Activated CD4-positive, alpha-beta T cell treated with anti-CD3 and anti-CD28 coated beads, Interleukin-2, amount 10 ng/mL, durations not matched to agents 7 days and 5 days (primary cell): ENCODE measurements around the gene MYO5B. TPM values are rescaled to one million over a fixed set of nuclear protein-coding genes. Genes with fewer than 3 reads are reported as not detected.
"Not testable (repeated sequence)": the region's sequence is repeated elsewhere in the genome, so short reads cannot be mapped to it uniquely, and the experiment has no call there.

Experiments
- CTCF ChIA-PET: fragments of 350-600 bp; sonication (Branson Sonifier 250); formaldehyde crosslinking; loops from one replicate; lab custom pipeline; 2021; ENCODE audit warnings: antibody characterized with exemption; lab: Charles Lee
- POLR2A ChIA-PET: fragments of 350-600 bp; sonication (Branson Sonifier 250); formaldehyde crosslinking; loops from one replicate; lab custom pipeline; 2021; ENCODE audit warnings: antibody characterized with exemption; lab: Charles Lee
- DNase-seq: peaks from one replicate; pipeline ENCODE4 v3.0.0-alpha.2; 2020
- H3K27ac Mint-ChIP-seq: one replicate; pipeline ENCODE4 v1.8.0; 2021; ENCODE audit warnings: mild to moderate bottlenecking, moderate library complexity, mixed read lengths
- H3K27me3 Mint-ChIP-seq: one replicate; pipeline ENCODE4 v1.8.0; 2021; ENCODE audit warnings: mixed read lengths
- H3K36me3 Mint-ChIP-seq: one replicate; pipeline ENCODE4 v1.8.0; 2021; ENCODE audit warnings: low read depth, mixed read lengths
- H3K4me1 Mint-ChIP-seq: one replicate; pipeline ENCODE4 v1.8.0; 2021; ENCODE audit warnings: mixed read lengths
- H3K4me3 Mint-ChIP-seq: one replicate; pipeline ENCODE4 v1.8.0; 2021; ENCODE audit warnings: mild to moderate bottlenecking, moderate library complexity, mixed read lengths
- H3K9me3 Mint-ChIP-seq: one replicate; pipeline ENCODE4 v1.8.0; 2021; ENCODE audit warnings: mixed read lengths
- total RNA-seq, 2 experiments: library from RNA; stranded (reverse); gene quantifications; one replicate each; pipeline ENCODE4 v1.2.3, GENCODE V29; 2021

The MYO5B gene
- total RNA-seq, 2 experiments from 2014 or later, result 0.12 TPM; not detected in 1

DNA sequence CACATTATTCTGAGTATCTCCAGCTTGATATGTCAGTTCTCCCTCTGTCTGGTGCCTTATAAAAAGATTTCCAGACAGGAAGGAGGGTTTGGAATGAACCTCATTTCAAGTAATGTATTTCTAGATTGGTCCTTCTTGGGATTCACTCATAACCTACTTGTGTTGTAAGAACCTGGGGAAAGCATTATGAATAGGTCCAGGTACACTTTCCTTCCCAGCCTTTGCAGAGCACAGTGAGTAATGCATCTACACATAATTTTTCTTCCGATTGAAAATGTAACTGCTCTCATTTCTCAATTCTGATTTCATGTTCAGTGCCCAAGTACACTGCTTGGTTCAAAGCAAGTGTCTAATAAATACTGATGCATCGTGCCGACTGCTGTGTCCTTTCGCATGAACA lies 356.6 kb downstream of the MYO5B start:
- ChIA-PET POLR2A (no interaction called here), CTCF (no interaction called here)
- H3K36me3 Mint-ChIP-seq, result no peaks in the 10 kb centered on the region
- DNase-seq, result no peak
- H3K4me3 Mint-ChIP-seq, result no peak overlapping the region
- H3K4me1 Mint-ChIP-seq, result no peaks in the 10 kb centered on the region
- H3K27me3 Mint-ChIP-seq, result no peaks in the 10 kb centered on the region
- H3K27ac Mint-ChIP-seq, result no peak overlapping the region
- H3K9me3 Mint-ChIP-seq, result no peaks in the 10 kb centered on the region

DNA sequence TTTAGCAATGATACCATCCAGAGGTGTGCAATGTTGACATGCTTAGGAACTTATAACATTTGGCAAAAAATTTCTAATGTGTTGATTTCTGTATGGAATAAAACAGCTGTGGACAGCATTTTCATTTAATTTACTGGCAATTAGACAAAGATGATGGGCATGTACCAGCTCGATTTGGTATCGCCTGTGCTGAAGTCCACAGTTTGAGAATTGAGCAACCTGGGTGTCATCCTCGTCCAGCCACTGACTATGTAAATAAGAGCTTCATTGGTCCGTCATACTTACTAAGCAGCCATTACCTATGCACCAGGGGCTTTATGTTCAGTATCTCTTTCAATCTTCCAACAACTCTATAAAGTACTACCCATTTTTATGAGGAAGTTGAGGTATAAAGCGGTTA lies 357.1 kb downstream of the MYO5B start:
- ChIA-PET POLR2A (no interaction called here), CTCF (interaction anchor here (1.2 kb wide), 1 partner anchor 14 kb away, joined by 3 read pairs; no protein-coding TSS in a partner anchor)
- Mint-ChIP-seq H3K4me1 (no peaks in the 10 kb centered on the region), H3K4me3 (no peak overlapping the region), H3K27me3 (no peaks in the 10 kb centered on the region), H3K27ac (no peak overlapping the region), H3K9me3 (no peaks in the 10 kb centered on the region), H3K36me3 (no peaks in the 10 kb centered on the region)
- no peak for DNase-seq

DNA sequence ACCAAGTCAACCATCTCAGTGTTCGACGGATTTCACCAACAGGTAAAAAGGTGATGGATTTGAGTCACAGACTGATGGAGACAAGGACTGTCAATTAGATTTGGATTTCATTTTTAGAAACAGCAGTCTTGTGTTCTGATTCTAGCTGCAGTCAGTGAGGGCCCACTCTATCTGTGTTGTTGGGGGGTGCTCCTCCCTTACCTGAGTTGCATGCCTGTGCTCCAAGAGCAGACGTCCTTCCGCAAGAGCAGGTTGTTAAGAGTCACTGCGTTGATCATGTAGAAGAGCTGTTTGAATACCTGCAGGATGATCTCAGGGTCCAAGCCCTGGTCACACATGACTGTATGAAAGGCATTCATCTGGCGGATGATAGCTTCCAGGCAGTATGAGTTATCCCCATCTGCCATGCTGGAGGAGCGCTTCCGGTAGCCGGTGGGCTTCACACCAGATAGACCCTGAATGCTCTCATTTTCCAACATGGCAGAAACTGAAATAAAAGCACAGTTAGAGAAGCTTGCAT lies 357.6 kb downstream of the MYO5B start:
- H3K4me1 Mint-ChIP-seq, H3K4me3 Mint-ChIP-seq, H3K27me3 Mint-ChIP-seq, DNase-seq, POLR2A ChIA-PET, H3K36me3 Mint-ChIP-seq, H3K9me3 Mint-ChIP-seq, H3K27ac Mint-ChIP-seq: not testable (repeated sequence)
- CTCF ChIA-PET, result interaction anchor here (1.2 kb wide), 1 partner anchor 14 kb away, joined by 3 read pairs; no protein-coding TSS in a partner anchor

DNA sequence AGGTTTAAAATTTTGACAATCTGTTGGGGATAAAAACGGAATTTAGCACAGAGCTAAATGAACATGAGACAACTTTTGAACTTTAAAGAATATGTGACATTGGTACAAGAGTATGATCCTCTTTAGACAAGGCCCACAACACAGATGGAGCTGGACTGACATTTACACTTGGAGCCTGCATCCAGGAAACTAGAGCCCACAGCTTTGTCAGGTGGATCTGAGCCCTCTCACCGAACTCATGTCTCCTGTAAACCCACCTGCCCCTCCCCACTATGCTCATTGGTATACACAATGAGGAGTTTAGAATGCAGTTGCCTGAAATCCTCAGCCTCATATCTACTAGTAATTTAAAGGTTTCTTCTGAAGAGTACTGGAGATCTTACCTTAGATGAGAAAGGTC lies 359.5 kb downstream of the MYO5B start:
- Mint-ChIP-seq H3K4me3 (no peak overlapping the region), H3K27me3 (no peaks in the 10 kb centered on the region), H3K4me1 (no peaks in the 10 kb centered on the region), H3K36me3 (no peaks in the 10 kb centered on the region), H3K27ac (no peak overlapping the region), H3K9me3 (peaks cover 4% of the 10 kb centered on the region)
- CTCF ChIA-PET, result no interaction called here
- no peak for DNase-seq
- POLR2A ChIA-PET, result no interaction called here

DNA sequence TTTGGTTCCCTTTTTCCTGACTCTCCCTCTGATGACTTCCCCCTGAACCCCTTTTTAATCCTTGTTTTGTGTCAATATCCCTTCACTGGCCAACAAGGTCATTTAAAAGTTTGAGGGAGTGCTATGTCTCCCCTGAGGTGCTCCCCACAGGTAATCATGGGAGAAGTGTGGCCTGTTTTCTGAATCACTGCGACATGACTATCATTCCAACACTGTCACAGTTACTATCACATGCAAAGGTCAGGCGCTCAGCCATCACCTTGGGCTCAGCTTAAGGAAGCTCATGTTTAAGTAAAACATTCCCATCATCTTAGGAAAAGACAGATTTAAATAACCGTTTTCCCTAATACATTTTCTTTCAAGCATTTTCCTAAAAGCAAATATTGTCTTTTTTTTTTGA lies 360.7 kb downstream of the MYO5B start:
- Mint-ChIP-seq H3K4me3 (no peak overlapping the region), H3K4me1 (peaks cover 2% of the 10 kb centered on the region), H3K27ac (no peak overlapping the region), H3K27me3 (peaks cover 3% of the 10 kb centered on the region), H3K36me3 (peaks cover 6% of the 10 kb centered on the region), H3K9me3 (peaks cover 10% of the 10 kb centered on the region)
- CTCF ChIA-PET, result interaction anchor here (1.0 kb wide), 1 partner anchor 26 kb away, joined by 3 read pairs; no protein-coding TSS in a partner anchor
- DNase-seq, result no peak
- POLR2A ChIA-PET, result interaction anchor here (0.6 kb wide), 1 partner anchor 44 kb away, joined by 9 read pairs; no protein-coding TSS in a partner anchor

DNA sequence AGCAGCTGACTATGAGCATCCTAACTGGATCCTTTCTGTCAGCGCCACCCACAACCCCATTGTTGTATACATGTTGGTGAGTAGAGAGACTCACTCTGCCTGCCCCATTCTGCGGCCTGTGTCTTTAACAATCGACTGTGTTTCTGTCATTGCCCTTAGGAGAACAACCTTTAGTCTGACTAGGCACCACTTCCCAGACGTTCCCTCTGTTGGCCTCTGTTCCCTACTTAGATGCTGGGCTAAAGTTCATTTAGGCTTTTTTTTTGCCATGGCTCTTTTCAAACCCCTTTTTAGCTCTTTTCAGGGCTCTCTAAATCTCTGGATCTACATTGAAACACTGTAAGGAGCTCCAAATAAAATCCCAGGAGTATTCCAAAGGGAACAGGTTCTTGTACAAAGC lies 361.1 kb downstream of the MYO5B start:
- peaks cover 2% of the 10 kb centered on the region for H3K4me1 Mint-ChIP-seq
- ChIA-PET POLR2A (interaction anchor here (0.6 kb wide), 1 partner anchor 43 kb away, joined by 9 read pairs; no protein-coding TSS in a partner anchor), CTCF (interaction anchor here (1.0 kb wide), 1 partner anchor 26 kb away, joined by 3 read pairs; no protein-coding TSS in a partner anchor)
- H3K9me3 Mint-ChIP-seq, result peaks cover 11% of the 10 kb centered on the region
- no peak for DNase-seq
- H3K4me3 Mint-ChIP-seq, result no peak overlapping the region
- H3K27me3 Mint-ChIP-seq, result peaks cover 3% of the 10 kb centered on the region
- no peak overlapping the region for H3K27ac Mint-ChIP-seq
- peaks cover 9% of the 10 kb centered on the region for H3K36me3 Mint-ChIP-seq

DNA sequence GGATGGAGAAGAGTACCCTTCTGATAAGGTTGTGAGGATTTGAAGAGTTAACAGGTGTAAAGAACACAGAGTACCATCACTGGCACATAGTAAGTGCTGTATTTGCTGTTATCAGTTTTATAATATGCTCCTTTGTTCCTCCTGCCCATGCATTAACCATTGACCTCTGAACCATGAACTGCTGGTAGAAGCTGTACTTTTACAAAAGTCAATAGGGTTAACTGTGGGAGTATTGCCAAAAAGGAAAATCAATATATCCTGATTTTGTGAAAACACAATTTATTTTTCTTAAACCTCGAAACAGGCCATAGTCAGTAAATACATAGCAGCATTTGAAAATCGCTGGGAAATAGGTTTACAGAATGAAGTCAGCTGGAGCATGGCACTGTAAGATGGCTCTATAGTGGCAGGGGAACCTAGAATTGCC lies 362.7 kb downstream of the MYO5B start:
- ChIA-PET POLR2A (no interaction called here), CTCF (interaction anchor here (1.5 kb wide), 1 partner anchor 16 kb away, joined by 3 read pairs; no protein-coding TSS in a partner anchor)
- peaks cover 2% of the 10 kb centered on the region for H3K4me1 Mint-ChIP-seq
- no peak overlapping the region for H3K27ac Mint-ChIP-seq
- peaks cover 9% of the 10 kb centered on the region for H3K27me3 Mint-ChIP-seq
- peaks cover 23% of the 10 kb centered on the region for H3K9me3 Mint-ChIP-seq
- peaks cover 19% of the 10 kb centered on the region for H3K36me3 Mint-ChIP-seq
- no peak for DNase-seq
- H3K4me3 Mint-ChIP-seq, result no peak overlapping the region

DNA sequence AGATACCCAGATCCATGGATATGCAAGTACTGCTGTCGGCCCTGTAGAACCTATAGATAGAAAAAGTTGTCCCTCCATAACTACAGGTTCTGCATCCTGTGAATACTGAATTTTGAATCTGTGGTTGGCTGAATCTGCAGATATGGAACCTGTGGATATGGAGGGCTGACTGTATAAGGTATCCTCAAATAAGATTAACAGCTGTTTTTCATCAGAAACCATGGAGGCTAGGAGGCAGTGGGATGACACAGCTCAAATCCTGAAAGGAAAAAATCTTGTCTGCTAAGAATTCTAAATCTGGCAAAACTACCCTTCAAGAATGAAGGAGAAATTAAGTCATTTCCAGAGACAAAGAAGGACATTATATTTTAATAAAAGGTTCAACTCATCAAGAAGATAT lies 367.0 kb downstream of the MYO5B start:
- Mint-ChIP-seq H3K4me3 (no peak overlapping the region), H3K27ac (no peak overlapping the region), H3K9me3 (peaks cover 38% of the 10 kb centered on the region), H3K36me3 (peaks cover 36% of the 10 kb centered on the region), H3K4me1 (peaks cover 3% of the 10 kb centered on the region), H3K27me3 (peaks cover 13% of the 10 kb centered on the region)
- no peak for DNase-seq
- ChIA-PET POLR2A (no interaction called here), CTCF (no interaction called here)

DNA sequence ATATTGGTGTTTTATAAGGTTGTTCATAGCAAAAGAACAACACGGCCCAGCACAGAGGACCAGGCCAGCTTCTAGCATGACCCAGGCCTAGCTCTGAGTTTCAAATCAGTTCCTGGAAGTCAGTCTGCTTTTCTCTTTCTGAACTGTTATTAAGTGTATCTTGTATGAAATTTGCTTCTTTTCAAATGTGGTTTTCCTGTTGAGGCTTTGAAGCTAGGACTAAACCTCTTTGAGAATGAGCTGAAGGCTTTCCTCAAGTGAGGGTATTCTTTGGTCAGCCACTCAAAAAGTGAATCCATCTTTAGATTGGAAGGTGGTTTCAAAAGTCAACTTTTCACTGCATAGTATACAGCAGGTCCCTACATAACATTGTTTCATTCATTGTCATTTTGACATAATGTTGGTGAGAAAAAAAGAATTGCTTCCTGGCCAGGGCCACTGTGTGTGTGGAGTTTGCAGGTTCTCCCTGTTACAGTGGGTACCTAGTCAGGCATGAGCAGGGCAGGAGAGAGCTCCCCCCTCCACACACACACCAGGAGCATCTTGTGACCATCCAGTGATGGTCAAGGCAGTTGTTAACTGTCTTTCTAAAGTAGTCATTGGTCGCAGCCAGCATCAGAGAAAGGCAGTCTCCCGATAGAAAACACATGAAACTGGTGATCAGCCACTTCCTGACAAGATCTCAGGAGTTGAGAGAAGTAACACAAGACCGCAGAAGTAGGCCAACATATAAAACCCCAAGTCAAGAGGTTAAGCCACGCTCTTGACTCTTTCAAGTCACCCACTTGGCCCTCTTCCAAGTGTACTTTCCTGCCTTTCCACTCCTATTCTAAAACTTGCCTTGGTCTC lies 374.9 kb downstream of the MYO5B start:
- H3K27ac Mint-ChIP-seq, result peak overlapping the region; percentile 94
- ChIA-PET POLR2A (no interaction called here), CTCF (interaction anchor here (0.6 to 1.5 kb wide), 3 partner anchors 31 to 359 kb away, joined by 3 to 4 read pairs (median 3); partner anchors contain the start of gene DYM)
- H3K27me3 Mint-ChIP-seq, result no peaks in the 10 kb centered on the region
- H3K4me1 Mint-ChIP-seq, result peaks cover 73% of the 10 kb centered on the region
- H3K36me3 Mint-ChIP-seq, result peaks cover 47% of the 10 kb centered on the region
- H3K4me3 Mint-ChIP-seq, result peak overlapping the region; percentile 63
- peaks cover 9% of the 10 kb centered on the region for H3K9me3 Mint-ChIP-seq
- DNase-seq, result peak; percentile 77

DNA sequence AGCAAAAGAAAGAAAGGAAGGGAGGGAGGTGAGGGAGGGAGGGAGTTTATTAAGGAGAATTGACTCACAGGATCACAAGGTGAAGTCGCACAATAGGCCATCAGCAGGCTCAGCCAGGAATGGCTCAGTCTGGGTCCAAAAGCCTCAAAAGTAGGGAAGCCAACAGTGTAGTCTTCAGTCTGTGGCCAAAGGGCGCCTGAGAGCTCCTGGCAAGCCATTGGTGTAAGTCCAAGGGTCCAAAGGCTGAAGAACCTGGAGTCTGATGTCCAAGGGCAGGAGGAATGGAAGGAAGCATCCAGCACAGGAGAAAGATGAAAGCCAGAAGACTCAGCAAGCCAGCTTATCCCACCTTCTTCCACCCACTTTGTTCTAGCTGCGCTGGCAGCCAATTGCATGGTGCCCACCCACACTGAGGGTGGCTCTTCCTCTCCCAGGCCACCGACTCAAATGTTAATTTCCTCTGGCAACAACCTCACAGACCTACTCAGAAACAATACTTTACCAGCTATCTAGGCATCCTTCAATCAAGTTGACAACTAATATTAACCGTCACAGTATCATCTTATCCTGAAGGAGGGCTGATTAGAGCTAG lies 375.8 kb downstream of the MYO5B start:
- Mint-ChIP-seq H3K27me3 (no peaks in the 10 kb centered on the region), H3K4me1 (peaks cover 78% of the 10 kb centered on the region), H3K36me3 (peaks cover 51% of the 10 kb centered on the region), H3K27ac (peak overlapping the region; percentile 94), H3K4me3 (peak overlapping the region; percentile 63), H3K9me3 (peaks cover 6% of the 10 kb centered on the region)
- no peak for DNase-seq
- ChIA-PET POLR2A (no interaction called here), CTCF (interaction anchor here (0.6 to 1.1 kb wide), 2 partner anchors 30 to 358 kb away, joined by 3 read pairs; partner anchors contain the start of gene DYM)

DNA sequence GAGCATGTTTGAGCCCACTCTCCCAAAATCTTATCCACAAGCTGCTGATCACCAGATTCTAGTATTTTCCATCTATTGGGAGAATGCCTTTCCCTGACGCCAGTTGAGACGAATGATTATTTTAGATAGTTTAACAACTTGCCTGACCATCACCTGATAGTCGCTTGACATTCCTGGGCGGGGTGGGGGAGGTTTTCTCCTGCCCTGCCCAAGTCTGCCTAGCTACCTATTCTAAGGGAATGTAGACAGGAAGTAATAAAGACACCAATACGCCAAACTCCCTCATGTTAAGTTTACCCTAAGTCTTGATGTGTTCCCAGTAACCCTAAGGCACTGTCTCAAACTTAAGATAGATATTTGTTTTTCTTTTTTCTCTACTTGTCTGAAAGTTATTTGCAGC lies 377.0 kb downstream of the MYO5B start:
- H3K4me3 Mint-ChIP-seq, result no peak overlapping the region
- peak overlapping the region; percentile 32 for H3K27ac Mint-ChIP-seq
- H3K9me3 Mint-ChIP-seq, result peaks cover 6% of the 10 kb centered on the region
- peaks cover 79% of the 10 kb centered on the region for H3K4me1 Mint-ChIP-seq
- H3K36me3 Mint-ChIP-seq, result peaks cover 48% of the 10 kb centered on the region
- no peaks in the 10 kb centered on the region for H3K27me3 Mint-ChIP-seq
- no peak for DNase-seq
- POLR2A ChIA-PET, result no interaction called here
- CTCF ChIA-PET, result interaction anchor here (0.6 kb wide), 1 partner anchor 1213 kb away, joined by 3 read pairs; no protein-coding TSS in a partner anchor

DNA sequence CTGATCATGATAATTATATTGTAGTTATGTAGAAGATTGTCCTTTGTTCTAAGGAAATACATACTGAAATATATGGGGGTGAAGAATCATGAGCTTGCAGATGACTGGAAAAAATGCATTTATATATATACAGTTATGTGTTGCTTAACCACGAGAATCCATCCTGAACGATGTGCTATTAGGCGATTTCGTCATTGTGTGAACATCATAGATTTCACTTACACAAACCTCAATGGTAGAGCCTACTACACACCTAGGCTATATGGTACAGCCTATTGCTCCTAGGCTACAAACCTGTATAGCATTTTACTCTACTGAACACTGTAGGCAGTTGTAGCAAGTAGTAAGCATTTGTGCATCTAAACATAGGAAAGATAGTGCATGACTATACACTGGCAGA lies 379.0 kb downstream of the MYO5B start:
- Mint-ChIP-seq H3K27me3 (no peaks in the 10 kb centered on the region), H3K27ac (no peak overlapping the region), H3K36me3 (peaks cover 50% of the 10 kb centered on the region), H3K9me3 (peaks cover 3% of the 10 kb centered on the region), H3K4me3 (peak overlapping the region; percentile 97), H3K4me1 (peaks cover 78% of the 10 kb centered on the region)
- CTCF ChIA-PET, result interaction anchor here (0.6 kb wide), 1 partner anchor 164 kb away, joined by 3 read pairs; no protein-coding TSS in a partner anchor
- no peak for DNase-seq
- POLR2A ChIA-PET, result no interaction called here
